ENCODE data around the gene LINC00237. TPM values are rescaled to one million over a fixed set of nuclear protein-coding genes. Genes with fewer than 3 reads are reported as not detected.

LINC00237 gene
- total and polyA plus RNA-seq, 7 experiments from 2014 or later, result not detected

- Mint-ChIP-seq H3K9me3 (peaks cover 0 to 9% (median 3%) of the 10 kb centered on the region in 11 donors), H3K4me1 (peaks cover 13 to 43% (median 27%) of the 10 kb centered on the region in 7 donors), H3K27me3 (peaks cover 69 to 90% (median 74%) of the 10 kb centered on the region in 5 donors), H3K4me3 (peak overlapping the region in 3 of 10 donors; percentile 21 to 33 (median 28)), H3K36me3 (peaks cover 0 to 6% (median 0%) of the 10 kb centered on the region in 5 donors), H3K27ac (no peak overlapping the region)
- H3K36me3 ChIP-seq (ENCODE audit: control insufficient read depth in 2 of 3, insufficient read depth in 3 of 3, low read length in 3 of 3), result no peaks in the 10 kb centered on the region
- peaks cover 25 to 40% of the 10 kb centered on the region in 2 donors for H3K27me3 ChIP-seq (ENCODE audit: control insufficient read depth in 2 of 2, insufficient read depth in 2 of 2, low read length in 2 of 2)
- DNase-seq (peak in 1 of 9 donors; percentile 9), ATAC-seq (no peak)
- peaks cover 20 to 33% of the 10 kb centered on the region in 2 donors for H3K4me1 ChIP-seq (ENCODE audit: control insufficient read depth in 2 of 2, insufficient read depth in 2 of 2, low read length in 2 of 2)
- intact Hi-C loops (cut with micrococcal nuclease), result no loop called here
- no peak overlapping the region for H3K4me3 ChIP-seq (ENCODE audit: low read length)
- ChIA-PET CTCF (no interaction called here), POLR2A (no interaction called here)
- no peaks in the 10 kb centered on the region for H3K9me3 ChIP-seq (ENCODE audit: control insufficient read depth in 2 of 3, low read length in 3 of 3)
- H3K27ac ChIP-seq (ENCODE audit: low read depth, low read length), result no peak overlapping the region
Measured at GRCh38 chr20:21105429-21106170, 558 bp downstream of the LINC00237 start.

- CTCF ChIA-PET, result no interaction called here
- H3K4me1 ChIP-seq (ENCODE audit: control insufficient read depth in 2 of 2, insufficient read depth in 2 of 2, low read length in 2 of 2), result peaks cover 20 to 36% of the 10 kb centered on the region in 2 donors
- ATAC-seq (no peak), DNase-seq (no peak)
- peak overlapping the region in 2 of 10 donors; percentile 22 to 78 for H3K4me3 Mint-ChIP-seq
- H3K9me3 Mint-ChIP-seq, result peaks cover 0 to 9% (median 3%) of the 10 kb centered on the region in 11 donors
- no peak overlapping the region for H3K4me3 ChIP-seq (ENCODE audit: low read length)
- H3K27me3 ChIP-seq (ENCODE audit: control insufficient read depth in 2 of 2, insufficient read depth in 2 of 2, low read length in 2 of 2), result peaks cover 25 to 45% of the 10 kb centered on the region in 2 donors
- no peak overlapping the region for H3K27ac Mint-ChIP-seq
- no peak overlapping the region for H3K27ac ChIP-seq (ENCODE audit: low read depth, low read length)
- H3K36me3 ChIP-seq (ENCODE audit: control insufficient read depth in 2 of 3, insufficient read depth in 3 of 3, low read length in 3 of 3), result no peaks in the 10 kb centered on the region
- intact Hi-C loops (cut with micrococcal nuclease), result loop anchor here (5.0 kb wide), 3 partner anchors 132 to 1053 kb away; partner anchors contain the start of genes CFAP61 (in 1 of the 2) and CRNKL1 (in 1 of the 2)
- no peaks in the 10 kb centered on the region for H3K9me3 ChIP-seq (ENCODE audit: control insufficient read depth in 2 of 3, low read length in 3 of 3)
- H3K4me1 Mint-ChIP-seq, result peaks cover 16 to 50% (median 33%) of the 10 kb centered on the region in 7 donors
- POLR2A ChIA-PET, result no interaction called here
- peaks cover 68 to 90% (median 73%) of the 10 kb centered on the region in 5 donors for H3K27me3 Mint-ChIP-seq
- H3K36me3 Mint-ChIP-seq, result peaks cover 0 to 6% (median 0%) of the 10 kb centered on the region in 5 donors
Measured at GRCh38 chr20:21104921-21105320, 1.2 kb downstream of the LINC00237 start.

GRCh38 chr20:21104466-21104761, 1.7 kb downstream of the LINC00237 start:
- ATAC-seq (no peak), DNase-seq (no peak)
- no peak overlapping the region for H3K27ac ChIP-seq (ENCODE audit: low read depth, low read length)
- intact Hi-C loops (cut with micrococcal nuclease), result loop anchor here (5.0 kb wide), 3 partner anchors 133 to 1052 kb away; partner anchors contain the start of genes CFAP61 (in 1 of the 2) and CRNKL1 (in 1 of the 2)
- peak overlapping the region in 2 of 10 donors; percentile 22 to 78 for H3K4me3 Mint-ChIP-seq
- H3K27ac Mint-ChIP-seq, result no peak overlapping the region
- peaks cover 20 to 40% of the 10 kb centered on the region in 2 donors for H3K4me1 ChIP-seq (ENCODE audit: control insufficient read depth in 2 of 2, insufficient read depth in 2 of 2, low read length in 2 of 2)
- peaks cover 25 to 50% of the 10 kb centered on the region in 2 donors for H3K27me3 ChIP-seq (ENCODE audit: control insufficient read depth in 2 of 2, insufficient read depth in 2 of 2, low read length in 2 of 2)
- ChIA-PET POLR2A (no interaction called here), CTCF (no interaction called here)
- H3K27me3 Mint-ChIP-seq, result peaks cover 70 to 91% (median 75%) of the 10 kb centered on the region in 5 donors
- no peaks in the 10 kb centered on the region for H3K36me3 ChIP-seq (ENCODE audit: control insufficient read depth in 2 of 3, insufficient read depth in 3 of 3, low read length in 3 of 3)
- H3K4me1 Mint-ChIP-seq, result peaks cover 16 to 55% (median 37%) of the 10 kb centered on the region in 7 donors
- no peak overlapping the region for H3K4me3 ChIP-seq (ENCODE audit: low read length)
- H3K36me3 Mint-ChIP-seq, result peaks cover 0 to 6% (median 0%) of the 10 kb centered on the region in 5 donors
- H3K9me3 Mint-ChIP-seq, result peaks cover 0 to 9% (median 3%) of the 10 kb centered on the region in 11 donors
- H3K9me3 ChIP-seq (ENCODE audit: control insufficient read depth in 2 of 3, low read length in 3 of 3), result no peaks in the 10 kb centered on the region

- Histone ChIP-seq H3K4me3 (ENCODE audit: low read length) (no peak overlapping the region), H3K36me3 (ENCODE audit: control insufficient read depth in 2 of 3, insufficient read depth in 3 of 3, low read length in 3 of 3) (no peaks in the 10 kb centered on the region), H3K27me3 (ENCODE audit: control insufficient read depth in 2 of 2, insufficient read depth in 2 of 2, low read length in 2 of 2) (peaks cover 25 to 56% of the 10 kb centered on the region in 2 donors), H3K27ac (ENCODE audit: low read depth, low read length) (no peak overlapping the region), H3K9me3 (ENCODE audit: control insufficient read depth in 2 of 3, low read length in 3 of 3) (no peaks in the 10 kb centered on the region), H3K4me1 (ENCODE audit: control insufficient read depth in 2 of 2, insufficient read depth in 2 of 2, low read length in 2 of 2) (peaks cover 20 to 42% of the 10 kb centered on the region in 2 donors)
- Mint-ChIP-seq H3K36me3 (peaks cover 0 to 6% (median 0%) of the 10 kb centered on the region in 5 donors), H3K4me3 (peak overlapping the region; percentile 46 to 85 (median 76)), H3K27me3 (peaks cover 74 to 91% (median 79%) of the 10 kb centered on the region in 5 donors), H3K4me1 (peaks cover 16 to 61% (median 40%) of the 10 kb centered on the region in 7 donors), H3K9me3 (peaks cover 0 to 9% (median 3%) of the 10 kb centered on the region in 11 donors), H3K27ac (peak overlapping the region in 3 of 9 donors; percentile 49 to 74 (median 51))
- no peak for ATAC-seq
- DNase-seq, result no peak
- POLR2A ChIA-PET, result no interaction called here
- CTCF ChIA-PET, result no interaction called here
- intact Hi-C loops (cut with micrococcal nuclease), result loop anchor here (5.0 kb wide), 3 partner anchors 133 to 1052 kb away; partner anchors contain the start of genes CFAP61 (in 1 of the 2) and CRNKL1 (in 1 of the 2)
Measured at GRCh38 chr20:21103582-21104465, 2.3 kb downstream of the LINC00237 start.

DNA sequence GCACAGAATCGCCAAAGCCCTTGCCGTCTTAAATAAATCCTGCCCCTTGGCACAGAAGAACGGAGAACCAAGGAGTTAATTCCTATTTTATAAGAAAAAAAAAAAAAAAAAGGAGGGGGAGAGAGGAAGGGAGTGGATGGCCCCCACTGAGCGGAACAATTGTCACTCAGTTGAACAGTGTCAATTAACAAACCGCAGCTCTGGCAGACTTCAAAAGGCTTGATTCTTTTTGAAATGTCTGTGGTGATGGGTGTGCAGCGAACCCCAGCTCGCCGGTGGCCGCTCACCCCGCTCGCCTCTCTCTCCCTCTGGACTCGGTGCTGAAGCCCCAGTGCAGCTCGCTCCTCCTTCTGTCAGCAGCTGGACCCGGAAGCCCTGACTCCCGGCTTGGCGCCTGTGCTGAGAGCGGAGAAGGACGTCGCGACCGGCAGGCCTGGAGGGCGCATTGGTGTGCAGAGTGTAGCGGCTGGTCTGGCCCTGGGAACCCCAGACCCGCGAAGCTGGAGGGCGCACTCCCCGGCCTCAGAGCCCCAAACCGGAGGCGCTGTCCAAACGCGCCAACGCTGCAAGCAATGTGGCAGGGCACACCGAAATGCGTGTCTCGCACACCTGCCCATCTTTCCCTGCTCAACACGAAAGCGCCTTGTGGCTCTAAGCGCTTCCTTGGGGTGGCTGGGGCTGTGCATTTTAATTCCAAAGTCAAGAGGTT, 3.4 kb downstream of the LINC00237 start:
- ATAC-seq, result peak; percentile 62
- Histone ChIP-seq H3K9me3 (ENCODE audit: control insufficient read depth in 2 of 3, low read length in 3 of 3) (no peaks in the 10 kb centered on the region), H3K4me3 (ENCODE audit: low read length) (peak overlapping the region; percentile 51), H3K36me3 (ENCODE audit: control insufficient read depth in 2 of 3, insufficient read depth in 3 of 3, low read length in 3 of 3) (no peaks in the 10 kb centered on the region), H3K4me1 (ENCODE audit: control insufficient read depth in 2 of 2, insufficient read depth in 2 of 2, low read length in 2 of 2) (peaks cover 20 to 42% of the 10 kb centered on the region in 2 donors), H3K27me3 (ENCODE audit: control insufficient read depth in 2 of 2, insufficient read depth in 2 of 2, low read length in 2 of 2) (peaks cover 25 to 66% of the 10 kb centered on the region in 2 donors), H3K27ac (ENCODE audit: low read depth, low read length) (no peak overlapping the region)
- H3K27ac Mint-ChIP-seq, result peak overlapping the region in 3 of 9 donors; percentile 16 to 70 (median 61)
- H3K36me3 Mint-ChIP-seq, result peaks cover 0 to 6% (median 0%) of the 10 kb centered on the region in 5 donors
- ChIA-PET POLR2A (no interaction called here), CTCF (no interaction called here)
- H3K4me1 Mint-ChIP-seq, result peaks cover 16 to 62% (median 45%) of the 10 kb centered on the region in 7 donors
- intact Hi-C loops (cut with micrococcal nuclease), result loop anchor here (5.0 kb wide), 3 partner anchors 135 to 1050 kb away; partner anchors contain the start of genes CFAP61 (in 1 of the 2) and CRNKL1 (in 1 of the 2)
- peak overlapping the region; percentile 73 to 85 (median 78) for H3K4me3 Mint-ChIP-seq
- H3K9me3 Mint-ChIP-seq, result peaks cover 0 to 9% (median 3%) of the 10 kb centered on the region in 11 donors
- H3K27me3 Mint-ChIP-seq, result peaks cover 77 to 92% (median 81%) of the 10 kb centered on the region in 5 donors
- peak in 8 of 9 donors; percentile 32 to 58 (median 48) for DNase-seq

All from naive thymus-derived CD4-positive, alpha-beta T cell (primary cell).